HG03097 (cell line): ENCODE results near the gene DOHH.
A peak's percentile ranks its signal among the peaks of the same experiment; 100 is the strongest.

Experiments used
- ATAC-seq: cut with Tn5 transposase; IDR thresholded peaks from one replicate; pipeline ENCODE4 v1.9.1; 2021; ENCODE audit not compliant: unreplicated experiment, low FRiP score

DOHH gene

GRCh38 chr19:3505598-3506383 is 5.3 kb upstream of the DOHH start, which contains the start of gene FZR1:
TSS of gene FZR1 (plus strand) at chr19:3506311. CDS start at chr19:3522990, 16,679 bp downstream.
- ATAC-seq, result peak; percentile 86

GRCh38 chr19:3504735-3505134 is 4.3 kb upstream of the DOHH start:
- ATAC-seq, result no peak

DNA sequence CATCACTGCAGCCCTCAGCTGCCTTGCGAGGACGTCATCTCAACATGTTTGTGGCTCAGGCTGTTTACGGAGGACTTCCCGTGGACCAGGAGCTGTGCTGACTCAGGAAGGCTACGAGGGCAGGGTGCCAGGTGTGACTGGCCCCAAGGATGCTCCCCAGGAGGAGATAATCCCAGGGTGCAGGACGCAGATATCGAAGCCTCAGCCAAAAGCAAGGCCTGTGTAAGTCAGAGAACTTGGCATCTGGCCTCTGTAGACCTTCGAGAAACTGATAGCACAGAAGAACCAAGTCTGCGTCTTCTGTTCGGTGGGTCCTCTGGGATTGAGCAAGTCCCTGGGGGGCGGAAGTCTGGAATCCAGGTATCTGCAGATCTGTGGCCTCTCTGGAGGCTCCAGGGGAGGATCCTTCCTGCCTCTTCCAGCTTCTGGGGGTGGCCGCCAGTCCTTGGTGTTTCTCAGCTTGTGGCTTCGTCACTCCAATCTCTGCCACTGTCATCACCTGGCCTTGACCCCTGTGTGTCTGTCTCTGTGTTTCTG is 2.6 kb upstream of the DOHH start:
- no peak for ATAC-seq

DNA sequence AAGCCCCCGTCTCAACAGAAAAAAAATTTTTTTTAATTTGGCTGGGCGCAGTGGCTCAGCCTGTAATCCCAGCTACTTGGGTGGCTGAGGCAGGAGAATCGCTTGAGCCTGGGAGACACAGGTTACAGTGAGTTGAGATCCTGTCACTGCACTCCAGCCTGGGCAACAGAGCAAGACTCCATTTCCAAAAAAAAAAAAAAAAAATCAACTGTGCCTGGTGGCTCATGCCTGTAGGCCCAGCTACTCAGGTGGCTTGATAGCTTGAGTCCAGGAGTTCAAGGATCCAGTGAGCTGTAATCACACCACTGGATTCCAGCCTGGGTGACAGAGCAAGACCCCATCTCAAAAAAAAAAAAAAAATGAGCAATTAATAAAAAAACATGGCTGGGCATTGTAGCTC is 1.3 kb upstream of the DOHH start:
- ATAC-seq, result no peak

DNA sequence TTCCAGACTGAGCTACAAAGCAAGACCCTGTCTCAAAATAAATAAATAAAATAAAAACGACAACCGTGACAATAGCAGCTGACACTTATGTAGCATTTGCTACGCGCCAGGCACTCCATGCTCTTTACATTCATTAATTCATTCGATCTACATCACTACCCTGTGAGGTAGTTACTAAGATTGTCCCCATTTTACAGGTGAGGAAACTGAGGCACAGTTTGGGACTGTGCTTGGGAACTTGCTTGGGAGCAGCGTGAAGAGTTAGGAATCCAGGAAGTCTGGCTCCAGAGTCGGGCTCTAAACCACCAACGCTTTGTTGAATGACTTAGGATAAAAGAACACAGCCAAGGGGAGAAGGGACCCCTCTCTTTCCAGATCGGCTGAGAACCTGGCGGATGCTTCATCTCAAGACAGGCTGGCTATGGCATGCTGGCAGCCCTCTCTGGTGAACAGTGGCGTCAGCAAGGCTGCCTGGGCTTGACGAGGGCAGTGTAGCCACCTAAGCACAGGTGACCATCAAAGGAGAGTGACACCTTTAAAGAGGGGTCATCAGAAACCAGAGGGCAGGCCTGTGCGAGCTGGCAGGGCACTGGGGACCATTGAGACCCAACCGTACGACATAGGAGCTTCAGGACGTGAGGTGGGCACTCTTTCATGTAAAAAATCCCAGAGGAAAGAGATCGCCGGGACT is 591 bp downstream of the DOHH start:
- no peak for ATAC-seq

DNA sequence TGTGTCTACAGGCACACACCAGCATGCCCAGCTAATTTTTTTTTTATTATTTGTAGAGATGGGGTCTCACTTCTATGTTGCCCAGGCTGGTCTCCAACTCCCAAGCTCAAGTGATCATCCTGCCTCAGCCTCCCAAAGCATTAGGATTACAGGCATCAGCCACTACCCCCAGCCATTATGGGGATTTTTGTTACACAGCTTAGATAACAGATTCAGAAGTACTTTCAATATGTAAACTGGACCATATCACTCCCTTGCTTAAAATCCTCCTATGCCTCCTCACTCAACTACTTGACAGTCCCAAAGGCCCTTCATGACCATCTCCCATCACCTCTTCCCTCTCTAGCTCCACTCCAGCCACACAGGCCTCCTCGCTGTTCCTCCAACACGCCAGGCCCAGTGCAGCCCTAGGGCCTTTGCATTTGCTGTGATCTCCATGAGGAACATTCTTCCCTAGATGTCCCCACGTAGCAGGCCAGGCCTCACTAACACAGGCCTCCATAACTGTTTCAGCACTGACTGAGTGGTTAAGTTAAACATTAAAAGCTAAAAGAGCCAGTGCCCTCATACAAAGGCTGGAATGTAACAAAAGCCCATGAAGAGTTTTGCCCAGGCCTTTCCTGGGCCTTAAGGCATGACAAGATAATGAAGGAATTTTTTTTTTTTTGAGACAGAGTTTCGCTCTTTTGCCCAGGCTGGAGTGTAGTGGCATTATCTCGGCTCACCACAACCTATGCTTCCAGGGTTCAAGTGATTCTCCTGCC is 2.5 kb downstream of the DOHH start:
- ATAC-seq, result no peak

- ATAC-seq, result no peak
These were observed 3.8 kb downstream of the DOHH start for GRCh38 chr19:3496392-3497273.

GRCh38 chr19:3494559-3494958 is 5.9 kb downstream of the DOHH start:
- ATAC-seq, result no peak

- no peak for ATAC-seq
These were observed 6.4 kb downstream of the DOHH start for GRCh38 chr19:3494051-3494450.

- ATAC-seq, result no peak
These were observed 6.8 kb downstream of the DOHH start for GRCh38 chr19:3493651-3494050.

- ATAC-seq, result no peak
These were observed 7.6 kb downstream of the DOHH start for GRCh38 chr19:3492919-3493318.

- ATAC-seq, result no peak
These were observed 8.2 kb downstream of the DOHH start for GRCh38 chr19:3492131-3492839.

DNA sequence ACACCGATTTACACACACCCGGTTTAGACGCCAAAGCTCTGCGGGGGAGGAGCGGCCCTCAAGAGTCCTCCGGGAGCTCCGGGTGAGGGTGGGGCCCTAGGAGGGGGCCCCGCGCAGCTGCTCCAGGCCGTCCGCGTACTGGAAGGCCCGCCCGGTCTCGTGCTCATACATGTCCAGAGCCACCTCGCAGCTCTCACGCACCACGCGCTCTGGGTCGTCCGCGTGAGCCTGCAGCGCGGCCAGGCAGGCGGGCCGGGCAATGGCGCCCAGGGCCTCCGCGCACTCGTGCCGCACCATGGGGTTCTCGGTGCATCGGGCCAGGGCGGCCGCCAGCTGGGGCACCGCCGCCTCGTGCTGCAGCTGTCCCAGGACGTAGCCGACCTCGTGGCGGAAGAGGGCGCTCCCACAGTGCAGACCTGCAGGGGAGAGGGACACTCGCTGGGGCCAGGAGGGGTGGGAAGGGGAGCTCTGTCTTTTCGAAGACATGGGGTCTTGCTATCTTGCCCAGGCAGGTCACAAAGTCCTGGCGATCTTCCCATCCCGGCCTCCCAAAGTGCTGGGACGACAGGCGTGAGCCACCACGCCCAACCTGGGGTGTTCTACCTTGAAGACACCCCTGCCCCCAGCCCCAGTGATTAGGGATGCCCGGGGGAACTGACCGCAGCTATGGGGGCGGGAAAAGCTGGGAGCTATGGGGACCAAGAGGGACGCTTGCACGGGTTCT is 8.9 kb downstream of the DOHH start:
- ATAC-seq, result no peak

- no peak for ATAC-seq
These were observed 17.2 kb downstream of the DOHH start, which contains the start of gene SMIM44 for GRCh38 chr19:3483226-3483628. TSS of gene SMIM44 (minus strand) at chr19:3483441. CDS start at chr19:3483403, 38 bp downstream.

DNA sequence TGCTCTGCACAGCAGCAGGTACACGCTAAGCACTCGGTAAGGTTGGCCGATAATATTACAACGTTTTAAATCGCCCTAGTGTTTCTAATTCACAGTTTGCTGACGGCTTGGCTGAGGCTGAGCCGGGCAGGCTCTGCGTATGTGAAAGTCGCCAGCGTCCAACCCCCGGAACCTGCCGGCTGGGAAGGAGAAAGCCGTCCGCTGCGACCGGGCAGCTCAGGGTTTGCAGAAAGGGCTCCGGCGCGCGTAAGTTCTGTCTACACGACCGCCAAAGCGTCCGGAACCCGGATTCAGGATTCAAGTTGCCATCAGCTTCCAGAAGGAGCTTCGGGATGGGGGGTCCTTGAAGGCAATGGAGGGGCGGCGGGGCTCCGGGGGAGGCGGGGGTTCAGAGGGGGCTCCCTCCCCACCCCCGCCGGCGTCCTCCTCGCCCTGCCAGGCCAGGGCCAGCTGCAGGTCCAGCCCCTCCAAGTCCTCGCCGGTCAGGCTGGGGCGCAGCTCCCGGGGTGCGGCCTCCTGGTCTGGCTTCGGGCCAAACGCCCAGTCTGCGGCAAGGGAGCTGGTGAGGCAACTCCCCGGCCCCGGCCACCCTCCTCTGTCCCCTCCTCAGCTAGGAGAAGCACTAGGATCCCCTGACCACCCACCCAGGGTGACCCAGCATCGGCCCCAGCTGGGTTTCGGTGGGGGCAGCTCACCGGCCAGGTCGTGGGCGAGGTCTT is 17.8 kb downstream of the DOHH start:
- ATAC-seq, result no peak

- ATAC-seq, result no peak
These were observed 19.0 kb downstream of the DOHH start for GRCh38 chr19:3481241-3482090.

DNA sequence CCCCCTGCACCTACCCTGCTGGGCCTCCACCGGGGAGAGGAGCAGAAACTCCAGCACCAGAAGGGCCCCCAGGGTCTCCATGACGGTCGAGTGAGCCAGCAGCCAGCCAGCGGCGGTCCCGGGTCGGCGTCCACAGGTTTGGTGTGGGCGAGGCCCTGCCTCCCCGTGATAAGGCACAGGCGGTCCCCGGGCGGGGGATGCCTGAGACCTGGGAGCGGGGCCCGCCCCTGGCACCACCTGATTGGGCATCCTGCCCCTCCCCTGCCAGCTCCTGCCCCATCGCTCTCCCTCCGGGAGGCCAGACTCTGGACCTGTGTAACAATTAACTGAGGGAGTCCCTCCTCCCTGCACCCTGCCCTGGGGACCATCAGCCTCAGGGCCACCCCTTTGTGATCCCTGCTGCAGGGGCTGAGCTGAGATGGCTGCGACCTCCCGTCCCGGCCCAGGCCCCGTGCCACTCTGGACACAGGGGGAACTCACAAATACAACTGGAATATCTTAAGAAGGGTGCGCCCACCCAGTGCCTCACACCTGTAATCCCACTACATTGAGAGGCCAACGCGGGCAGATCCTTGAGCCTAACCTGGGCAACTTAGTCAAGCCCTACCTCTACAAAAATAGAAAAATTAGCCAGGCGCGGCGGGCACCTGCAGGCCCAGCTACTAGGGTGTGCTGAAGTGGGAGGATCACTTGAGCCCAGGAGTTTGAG is 19.9 kb downstream of the DOHH start, which contains the start of gene SMIM24:
SMIM24 (minus strand) TSS at position 143 of the 709 bp plus-strand sequence; CDS start at position 81, 62 bp downstream.
- ATAC-seq, result no peak
